ENCODE measurements around the gene ANAPC1.
"Not testable (repeated sequence)": the region's sequence is repeated elsewhere in the genome, so short reads cannot be mapped to it uniquely, and the experiment has no call there.

Gene ANAPC1

GRCh38 chr2:111897924-111898702 lies 14.1 kb upstream of the ANAPC1 start, which contains the start of gene MERTK:
MERTK (plus strand) TSS chr2:111898607; CDS start chr2:111898736, 129 bp downstream.
- no peak for TF ChIP-seq POLR2AphosphoS5 (IDR thresholded peaks at IDR 0.05; ENCODE audit: borderline replicate concordance, low read depth, low read length)
- no peak for TF ChIP-seq FOXP2 (optimal IDR thresholded peaks at IDR 0.05; ENCODE audit: control extremely low read depth, extremely low read length, insufficient read depth)
- TF ChIP-seq EZH2 (IDR thresholded peaks at IDR 0.05), result no peak
- Histone ChIP-seq H3K9me3 (ENCODE audit: low read depth, low read length) (no peaks in the 10 kb centered on the region), H3K36me3 (ENCODE audit: insufficient read depth, low read length) (no peaks in the 10 kb centered on the region), H3K4me3 (peak within 1 kb of the TSS; percentile 68), H3K27ac (no peak within 1 kb of the TSS), H3K9ac (ENCODE audit: insufficient read length) (no peak within 1 kb of the TSS)
- DNase-seq (ENCODE audit: low read depth, low spot score), result no peak

- no peak for DNase-seq (ENCODE audit: low read depth, low spot score)
- Histone ChIP-seq H3K27ac (no peak overlapping the region), H3K9ac (ENCODE audit: insufficient read length) (no peak overlapping the region)
These were observed 13.6 kb upstream of the ANAPC1 start for GRCh38 chr2:111897630-111897923.

GRCh38 chr2:111896576-111896975 lies 12.6 kb upstream of the ANAPC1 start:
- no peak for DNase-seq (ENCODE audit: low read depth, low spot score)
- no peak for TF ChIP-seq EZH2 (IDR thresholded peaks at IDR 0.05)
- no peak for TF ChIP-seq POLR2AphosphoS5 (IDR thresholded peaks at IDR 0.05; ENCODE audit: borderline replicate concordance, low read depth, low read length)
- TF ChIP-seq FOXP2 (optimal IDR thresholded peaks at IDR 0.05; ENCODE audit: control extremely low read depth, extremely low read length, insufficient read depth), result no peak

More at GRCh38 chr2:111897630-111897923, 13.6 kb upstream of the ANAPC1 start:
- no peak for TF ChIP-seq POLR2AphosphoS5 (IDR thresholded peaks at IDR 0.05; ENCODE audit: borderline replicate concordance, low read depth, low read length)
- no peak for TF ChIP-seq FOXP2 (optimal IDR thresholded peaks at IDR 0.05; ENCODE audit: control extremely low read depth, extremely low read length, insufficient read depth)
- TF ChIP-seq EZH2 (IDR thresholded peaks at IDR 0.05), result no peak
- no peaks in the 10 kb centered on the region for H3K9me3 ChIP-seq (ENCODE audit: low read depth, low read length)
- H3K4me3 ChIP-seq, result peak overlapping the region; percentile 68
- no peaks in the 10 kb centered on the region for H3K36me3 ChIP-seq (ENCODE audit: insufficient read depth, low read length)

GRCh38 chr2:111896024-111896423 lies 12.0 kb upstream of the ANAPC1 start:
- Histone ChIP-seq H3K27ac (no peak overlapping the region), H3K9me3 (ENCODE audit: low read depth, low read length) (no peaks in the 10 kb centered on the region), H3K36me3 (ENCODE audit: insufficient read depth, low read length) (no peaks in the 10 kb centered on the region), H3K4me3 (no peak overlapping the region), H3K9ac (ENCODE audit: insufficient read length) (no peak overlapping the region)
- TF ChIP-seq FOXP2 (optimal IDR thresholded peaks at IDR 0.05; ENCODE audit: control extremely low read depth, extremely low read length, insufficient read depth) (no peak), EZH2 (IDR thresholded peaks at IDR 0.05) (no peak), POLR2AphosphoS5 (IDR thresholded peaks at IDR 0.05; ENCODE audit: borderline replicate concordance, low read depth, low read length) (no peak)
- DNase-seq (ENCODE audit: low read depth, low spot score), result no peak

More at GRCh38 chr2:111896576-111896975, 12.6 kb upstream of the ANAPC1 start:
- Histone ChIP-seq H3K4me3 (no peak overlapping the region), H3K9me3 (ENCODE audit: low read depth, low read length) (no peaks in the 10 kb centered on the region), H3K27ac (no peak overlapping the region), H3K9ac (ENCODE audit: insufficient read length) (no peak overlapping the region), H3K36me3 (ENCODE audit: insufficient read depth, low read length) (no peaks in the 10 kb centered on the region)

GRCh38 chr2:111884592-111884964 lies 585 bp upstream of the ANAPC1 start:
- Histone ChIP-seq H3K9ac (ENCODE audit: insufficient read length) (peak overlapping the region; percentile 85), H3K27ac (peak overlapping the region; percentile 42; the same call in 1 of the 2 replicates), H3K9me3 (ENCODE audit: low read depth, low read length) (no peaks in the 10 kb centered on the region), H3K4me3 (peak overlapping the region; percentile 87), H3K36me3 (ENCODE audit: insufficient read depth, low read length) (no peaks in the 10 kb centered on the region; the same call in 1 of the 2 replicates)
- no peak for DNase-seq (ENCODE audit: low read depth, low spot score)
- TF ChIP-seq FOXP2 (optimal IDR thresholded peaks at IDR 0.05; ENCODE audit: control extremely low read depth, extremely low read length, insufficient read depth), result no peak
- TF ChIP-seq EZH2 (IDR thresholded peaks at IDR 0.05), result no peak
- no peak for TF ChIP-seq POLR2AphosphoS5 (IDR thresholded peaks at IDR 0.05; ENCODE audit: borderline replicate concordance, low read depth, low read length)

GRCh38 chr2:111872806-111873205 lies 11.2 kb downstream of the ANAPC1 start:
- H3K36me3 ChIP-seq (ENCODE audit: insufficient read depth, low read length), result peaks cover 27% of the 10 kb centered on the region
- H3K27ac ChIP-seq; H3K9ac ChIP-seq (ENCODE audit: insufficient read length); H3K4me3 ChIP-seq; H3K9me3 ChIP-seq (ENCODE audit: low read depth, low read length); DNase-seq (ENCODE audit: low read depth, low spot score): not testable (repeated sequence)

- not testable (repeated sequence) for H3K9me3 ChIP-seq (ENCODE audit: low read depth, low read length); H3K36me3 ChIP-seq (ENCODE audit: insufficient read depth, low read length)
These were observed 18.9 kb downstream of the ANAPC1 start for GRCh38 chr2:111865124-111865523.

GRCh38 chr2:111860005-111860404 lies 24.0 kb downstream of the ANAPC1 start:
- H3K4me3 ChIP-seq; DNase-seq (ENCODE audit: low read depth, low spot score); H3K27ac ChIP-seq; H3K9me3 ChIP-seq (ENCODE audit: low read depth, low read length); H3K9ac ChIP-seq (ENCODE audit: insufficient read length): not testable (repeated sequence)
- peaks cover 14% of the 10 kb centered on the region for H3K36me3 ChIP-seq (ENCODE audit: insufficient read depth, low read length)

More at GRCh38 chr2:111865124-111865523, 18.9 kb downstream of the ANAPC1 start:
- H3K4me3 ChIP-seq; H3K27ac ChIP-seq; H3K9ac ChIP-seq (ENCODE audit: insufficient read length); DNase-seq (ENCODE audit: low read depth, low spot score): not testable (repeated sequence)

GRCh38 chr2:111852544-111852943 lies 31.4 kb downstream of the ANAPC1 start:
- not testable (repeated sequence) for H3K9me3 ChIP-seq (ENCODE audit: low read depth, low read length); H3K4me3 ChIP-seq; H3K9ac ChIP-seq (ENCODE audit: insufficient read length); DNase-seq (ENCODE audit: low read depth, low spot score); H3K27ac ChIP-seq
- peaks cover 13% of the 10 kb centered on the region; the same call in 1 of the 2 replicates for H3K36me3 ChIP-seq (ENCODE audit: insufficient read depth, low read length)

- H3K36me3 ChIP-seq (ENCODE audit: insufficient read depth, low read length), result not testable (repeated sequence)
These were observed 33.3 kb downstream of the ANAPC1 start for GRCh38 chr2:111850646-111851045.

GRCh38 chr2:111839625-111840282 lies 44.2 kb downstream of the ANAPC1 start:
- H3K27ac ChIP-seq, result peak overlapping the region; percentile 71; the same call in 1 of the 2 replicates
- H3K36me3 ChIP-seq (ENCODE audit: insufficient read depth, low read length); H3K9ac ChIP-seq (ENCODE audit: insufficient read length); H3K9me3 ChIP-seq (ENCODE audit: low read depth, low read length); H3K4me3 ChIP-seq: not testable (repeated sequence)
- peak; percentile 26 for DNase-seq (ENCODE audit: low read depth, low spot score)

More at GRCh38 chr2:111850646-111851045, 33.3 kb downstream of the ANAPC1 start:
- H3K27ac ChIP-seq; H3K9ac ChIP-seq (ENCODE audit: insufficient read length); H3K9me3 ChIP-seq (ENCODE audit: low read depth, low read length); DNase-seq (ENCODE audit: low read depth, low spot score); H3K4me3 ChIP-seq: not testable (repeated sequence)

GRCh38 chr2:111838992-111839391 lies 45.0 kb downstream of the ANAPC1 start:
- not testable (repeated sequence) for H3K9ac ChIP-seq (ENCODE audit: insufficient read length); H3K36me3 ChIP-seq (ENCODE audit: insufficient read depth, low read length); H3K4me3 ChIP-seq; H3K27ac ChIP-seq; DNase-seq (ENCODE audit: low read depth, low spot score); H3K9me3 ChIP-seq (ENCODE audit: low read depth, low read length)

Measured in SK-N-MC (cell line).